Vagina (tissue), 2 donors: ENCODE results near the gene SCN3A.

Source experiments
- POLR2A ChIP-seq, 2 donors: fragments of 450-650 bp; IDR thresholded peaks; one replicate each; pipeline ENCODE4 v1.6.1; 2017; ENCODE audit warnings: antibody characterized with exemption in 2 of 2, mild to moderate bottlenecking in 2 of 2, moderate library complexity in 2 of 2
- POLR2AphosphoS5 ChIP-seq, 2 donors: sonication (generic); formaldehyde crosslinking; IDR thresholded peaks; one replicate each; pipeline ENCODE4 v1.9.0; 2017; ENCODE audit warnings: antibody characterized with exemption in 2 of 2, mild to moderate bottlenecking in 2 of 2, low read depth in 1 of 2; ENCODE audit not compliant: insufficient read depth in 1 of 2
- TF ChIP-seq, protein P1 (sequence below), 3 experiments: fragments of 450-650 bp in 2 of 3; fragments of 200-600 bp in 1 of 3; sonication (generic) in 1 of 3; IDR thresholded peaks; one replicate each; pipeline ENCODE4 v1.5.1; 2017 to 2019; ENCODE audit warnings: antibody characterized with exemption in 3 of 3, mild to moderate bottlenecking in 2 of 3, moderate library complexity in 2 of 3

DNA sequence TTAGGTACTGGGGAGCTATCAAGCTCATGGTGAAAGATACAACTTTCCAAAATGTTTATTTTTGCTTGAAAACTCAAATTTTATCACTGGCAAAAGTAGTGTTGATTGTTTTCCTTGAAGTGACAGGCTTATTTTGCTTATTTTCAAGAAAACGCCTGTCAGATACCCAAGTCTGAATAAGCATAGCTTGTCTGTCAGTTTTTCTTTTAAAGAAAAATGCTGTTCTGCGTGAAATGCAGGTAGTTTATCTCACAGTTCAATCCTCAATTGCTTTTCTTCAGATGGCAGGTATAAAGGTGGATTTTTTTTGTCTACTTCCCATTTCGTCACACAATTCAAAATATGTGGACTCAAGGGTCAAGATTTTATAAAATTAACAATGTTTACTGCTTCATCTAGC, 145.9 kb downstream of the SCN3A start:
- TF ChIP-seq, protein P1, sequence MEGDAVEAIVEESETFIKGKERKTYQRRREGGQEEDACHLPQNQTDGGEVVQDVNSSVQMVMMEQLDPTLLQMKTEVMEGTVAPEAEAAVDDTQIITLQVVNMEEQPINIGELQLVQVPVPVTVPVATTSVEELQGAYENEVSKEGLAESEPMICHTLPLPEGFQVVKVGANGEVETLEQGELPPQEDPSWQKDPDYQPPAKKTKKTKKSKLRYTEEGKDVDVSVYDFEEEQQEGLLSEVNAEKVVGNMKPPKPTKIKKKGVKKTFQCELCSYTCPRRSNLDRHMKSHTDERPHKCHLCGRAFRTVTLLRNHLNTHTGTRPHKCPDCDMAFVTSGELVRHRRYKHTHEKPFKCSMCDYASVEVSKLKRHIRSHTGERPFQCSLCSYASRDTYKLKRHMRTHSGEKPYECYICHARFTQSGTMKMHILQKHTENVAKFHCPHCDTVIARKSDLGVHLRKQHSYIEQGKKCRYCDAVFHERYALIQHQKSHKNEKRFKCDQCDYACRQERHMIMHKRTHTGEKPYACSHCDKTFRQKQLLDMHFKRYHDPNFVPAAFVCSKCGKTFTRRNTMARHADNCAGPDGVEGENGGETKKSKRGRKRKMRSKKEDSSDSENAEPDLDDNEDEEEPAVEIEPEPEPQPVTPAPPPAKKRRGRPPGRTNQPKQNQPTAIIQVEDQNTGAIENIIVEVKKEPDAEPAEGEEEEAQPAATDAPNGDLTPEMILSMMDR (IDR thresholded peaks at IDR 0.05): no peak
- no peak for TF ChIP-seq POLR2A (IDR thresholded peaks at IDR 0.05)
- no peak for TF ChIP-seq POLR2AphosphoS5 (IDR thresholded peaks at IDR 0.05; ENCODE audit: insufficient read depth in 1 of 2, low read depth in 1 of 2)
